HEK293 (cell line): ENCODE data around the gene PSD2.

ENCODE experiments used
- ZBTB7A ChIP-seq: fragments of 450-650 bp; formaldehyde crosslinking; IDR thresholded peaks from 2 replicates; pipeline ENCODE4 v1.5.1; 2016; ENCODE audit warnings: low read depth, missing biosample characterization, missing genetic modification characterization
- TF ChIP-seq, protein P1 (sequence below): fragments of 450-650 bp; formaldehyde crosslinking; IDR thresholded peaks from 2 replicates; pipeline ENCODE4 v1.5.1; 2016; ENCODE audit warnings: missing biosample characterization, missing genetic modification characterization

DNA sequence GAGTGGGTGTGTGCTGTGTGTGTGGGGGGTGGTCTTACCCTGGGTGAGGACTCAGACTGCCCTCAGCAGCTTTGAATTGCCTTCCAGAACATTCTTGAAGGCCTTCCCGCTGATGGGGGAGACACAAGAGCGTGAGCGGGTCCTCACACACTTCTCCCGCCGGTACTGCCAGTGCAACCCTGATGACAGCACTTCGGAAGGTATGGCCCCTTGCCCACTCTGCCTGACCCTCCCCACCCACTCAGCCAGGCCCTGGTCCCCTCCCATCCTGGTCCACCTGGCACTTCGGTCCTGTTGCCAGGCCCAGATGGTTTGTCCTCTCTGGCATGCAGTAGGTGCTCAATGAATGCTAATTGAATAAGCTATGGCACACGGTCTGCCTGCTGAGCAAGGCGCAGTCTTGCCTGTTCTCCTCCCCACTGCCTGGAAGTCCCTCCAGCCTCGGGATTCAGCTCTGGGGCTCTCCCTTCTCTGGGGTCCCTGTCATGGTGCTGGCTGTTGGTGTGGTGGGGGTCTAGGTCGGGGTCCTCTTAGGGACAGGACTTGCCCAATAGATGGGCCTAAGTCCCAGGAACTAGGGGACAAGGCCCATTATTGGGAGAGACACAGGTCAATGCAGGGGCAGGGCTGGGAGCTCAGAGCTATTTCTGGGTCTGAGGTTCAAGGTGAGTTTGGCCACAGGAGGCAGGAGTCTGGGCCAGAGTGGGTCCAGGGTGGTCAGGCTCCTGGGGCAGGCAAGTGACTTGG is 26.4 kb downstream of the PSD2 start:
- TF ChIP-seq, protein P1, sequence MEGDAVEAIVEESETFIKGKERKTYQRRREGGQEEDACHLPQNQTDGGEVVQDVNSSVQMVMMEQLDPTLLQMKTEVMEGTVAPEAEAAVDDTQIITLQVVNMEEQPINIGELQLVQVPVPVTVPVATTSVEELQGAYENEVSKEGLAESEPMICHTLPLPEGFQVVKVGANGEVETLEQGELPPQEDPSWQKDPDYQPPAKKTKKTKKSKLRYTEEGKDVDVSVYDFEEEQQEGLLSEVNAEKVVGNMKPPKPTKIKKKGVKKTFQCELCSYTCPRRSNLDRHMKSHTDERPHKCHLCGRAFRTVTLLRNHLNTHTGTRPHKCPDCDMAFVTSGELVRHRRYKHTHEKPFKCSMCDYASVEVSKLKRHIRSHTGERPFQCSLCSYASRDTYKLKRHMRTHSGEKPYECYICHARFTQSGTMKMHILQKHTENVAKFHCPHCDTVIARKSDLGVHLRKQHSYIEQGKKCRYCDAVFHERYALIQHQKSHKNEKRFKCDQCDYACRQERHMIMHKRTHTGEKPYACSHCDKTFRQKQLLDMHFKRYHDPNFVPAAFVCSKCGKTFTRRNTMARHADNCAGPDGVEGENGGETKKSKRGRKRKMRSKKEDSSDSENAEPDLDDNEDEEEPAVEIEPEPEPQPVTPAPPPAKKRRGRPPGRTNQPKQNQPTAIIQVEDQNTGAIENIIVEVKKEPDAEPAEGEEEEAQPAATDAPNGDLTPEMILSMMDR (tag by site-specific recombination): no peak
- no peak for TF ChIP-seq ZBTB7A
